Heart left ventricle (tissue), 13 donors: ENCODE data around the gene CDK10.

Source experiments
- POLR2A ChIP-seq, 2 donors: fragments of 450-650 bp; IDR thresholded peaks; one replicate each; pipeline ENCODE4 v1.6.1; 2017; ENCODE audit warnings: antibody characterized with exemption in 2 of 2, mild to moderate bottlenecking in 2 of 2, moderate library complexity in 2 of 2
- TF ChIP-seq, protein P1 (sequence below), 12 donors: fragments of 200-600 bp; sonication (generic) in 4 of 12; IDR thresholded peaks; one replicate each; pipeline versions ENCODE4 v1.5.0 to v1.8.0; 2018 to 2022; ENCODE audit warnings: antibody characterized with exemption in 12 of 12, mild to moderate bottlenecking in 5 of 12
- donor health status: ischemic (EF 13 %, LVEDD 7.1; RV severe dilation, severe dysfunction).
- donor health status: DM: no; HTN: yes; CAD: no.
- donor health status: DM: no; HTN: no; CAD: no.
- donor health status: ischemic (EF 25% LVEDD 6.9; RV normal size, moderate dysfunction).
- donor health status: ischemic (EF 25% LVEDD 5.7; RV mildly dilated, moderate dysfunction).
- donor health status: ischemic (EF 35%, LVEDD 5.7; RV mildly dilated, moderate dysfunction).
- donor health status: nonischemic (EF 11% LVEDD 7.7; RV severe dilation, severe dysfunction).
- donor health status: DM: yes; HTN: yes; CAD: no.
- donor health status: PGD.
- donor health status: ischemic (EF 29% LVEDD 5.4; RV normal size, mild dysfunction).
- donor health status: nonischemic (EF 23%, LVEDD 6.1; RV moderate dilation, normal function).

DNA sequence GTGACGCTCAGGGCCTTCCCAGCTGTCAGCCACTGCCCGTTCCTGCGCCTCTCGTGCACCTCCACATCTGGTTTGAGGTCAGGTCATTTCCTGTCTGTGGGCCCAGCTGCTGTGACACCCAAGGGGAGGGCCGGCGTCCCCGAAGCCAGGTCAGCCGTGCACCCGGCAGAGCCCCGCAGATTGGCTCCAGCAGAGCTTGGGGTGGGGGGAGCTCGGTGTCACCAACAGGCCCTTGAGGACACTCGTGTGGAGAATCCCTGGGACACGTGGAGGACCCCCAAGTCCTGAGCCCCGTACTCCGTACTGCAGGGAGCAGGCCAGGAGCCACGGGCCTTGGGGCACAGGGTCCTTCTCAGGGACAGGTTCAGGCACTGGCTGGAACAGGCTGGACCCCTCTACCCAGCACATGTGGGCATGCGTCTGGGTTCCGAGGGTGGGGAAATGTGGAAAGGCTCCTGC is 10.2 kb downstream of the CDK10 start:
- no peak for TF ChIP-seq POLR2A (IDR thresholded peaks at IDR 0.05)
- TF ChIP-seq, protein P1, sequence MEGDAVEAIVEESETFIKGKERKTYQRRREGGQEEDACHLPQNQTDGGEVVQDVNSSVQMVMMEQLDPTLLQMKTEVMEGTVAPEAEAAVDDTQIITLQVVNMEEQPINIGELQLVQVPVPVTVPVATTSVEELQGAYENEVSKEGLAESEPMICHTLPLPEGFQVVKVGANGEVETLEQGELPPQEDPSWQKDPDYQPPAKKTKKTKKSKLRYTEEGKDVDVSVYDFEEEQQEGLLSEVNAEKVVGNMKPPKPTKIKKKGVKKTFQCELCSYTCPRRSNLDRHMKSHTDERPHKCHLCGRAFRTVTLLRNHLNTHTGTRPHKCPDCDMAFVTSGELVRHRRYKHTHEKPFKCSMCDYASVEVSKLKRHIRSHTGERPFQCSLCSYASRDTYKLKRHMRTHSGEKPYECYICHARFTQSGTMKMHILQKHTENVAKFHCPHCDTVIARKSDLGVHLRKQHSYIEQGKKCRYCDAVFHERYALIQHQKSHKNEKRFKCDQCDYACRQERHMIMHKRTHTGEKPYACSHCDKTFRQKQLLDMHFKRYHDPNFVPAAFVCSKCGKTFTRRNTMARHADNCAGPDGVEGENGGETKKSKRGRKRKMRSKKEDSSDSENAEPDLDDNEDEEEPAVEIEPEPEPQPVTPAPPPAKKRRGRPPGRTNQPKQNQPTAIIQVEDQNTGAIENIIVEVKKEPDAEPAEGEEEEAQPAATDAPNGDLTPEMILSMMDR (IDR thresholded peaks at IDR 0.05): no peak
